Keratinocyte (primary cell): ENCODE results near the gene NR2E3. TPM values are rescaled to one million over a fixed set of nuclear protein-coding genes. Genes with fewer than 3 reads are reported as not detected.

Experiments
- DNase-seq: peaks from one replicate; pipeline ENCODE4 v3.0.0-alpha.2; 2011; ENCODE audit warnings: low read depth, missing footprints, low spot score
- FAIRE-seq: peaks from 2 replicates; lab custom pipeline; 2011; peaks lifted over from hg19 to GRCh38; lab: Jason Lieb, UNC
- H2AFZ ChIP-seq: 2 replicates; pipeline ENCODE4 v1.6.0; 2012; ENCODE audit warnings: low read length, control low read depth, inconsistent platforms; ENCODE audit not compliant: control insufficient read depth
- H3K27ac ChIP-seq: 2 replicates; pipeline ENCODE4 v1.5.1; 2011; ENCODE audit warnings: low read length; ENCODE audit not compliant: control insufficient read depth, insufficient read depth
- H3K27me3 ChIP-seq: 3 replicates; pipeline ENCODE4 v1.6.0; 2011; ENCODE audit warnings: low read length; ENCODE audit not compliant: control insufficient read depth, insufficient read depth; ENCODE audit errors: extremely low read depth
- H3K36me3 ChIP-seq, 2 experiments: 2 replicates in 1 of 2; 3 replicates in 1 of 2; pipeline ENCODE4 v1.5.1; 2011; ENCODE audit warnings: low read length in 2 of 2, mild to moderate bottlenecking in 1 of 2; ENCODE audit not compliant: control insufficient read depth in 2 of 2, insufficient read depth in 2 of 2; ENCODE audit errors: extremely low read depth in 1 of 2
- H3K4me1 ChIP-seq: 3 replicates; pipeline ENCODE4 v1.5.1; 2011; ENCODE audit warnings: low read length; ENCODE audit not compliant: control insufficient read depth, insufficient read depth; ENCODE audit errors: extremely low read depth
- H3K4me2 ChIP-seq: 3 replicates; pipeline ENCODE4 v1.6.0; 2011; ENCODE audit warnings: low read depth, low read length; ENCODE audit not compliant: control insufficient read depth, insufficient read depth; ENCODE audit errors: extremely low read depth
- H3K4me3 ChIP-seq, 3 experiments: fragments of 200-600 bp in 1 of 3; sonication (generic) in 1 of 3; 2 replicates in 2 of 3; 3 replicates in 1 of 3; pipeline ENCODE4 v1.5.1; 2011 to 2016; ENCODE audit warnings: low read length in 3 of 3, mild to moderate bottlenecking in 3 of 3, control low read depth in 2 of 3, inconsistent platforms in 1 of 3, low read depth in 1 of 3, mixed read lengths in 1 of 3, mixed run types in 1 of 3, moderate library complexity in 1 of 3; ENCODE audit not compliant: control insufficient read depth in 2 of 3, insufficient read depth in 2 of 3; ENCODE audit errors: extremely low read depth in 1 of 3
- H3K79me2 ChIP-seq: 2 replicates; pipeline ENCODE4 v1.6.0; 2012; ENCODE audit warnings: low read length; ENCODE audit not compliant: control insufficient read depth, insufficient read depth
- H3K9ac ChIP-seq: 3 replicates; pipeline ENCODE4 v1.6.0; 2011; ENCODE audit warnings: low read length; ENCODE audit not compliant: control insufficient read depth, insufficient read depth; ENCODE audit errors: extremely low read depth
- H3K9me1 ChIP-seq: 3 replicates; pipeline ENCODE4 v1.6.0; 2011; ENCODE audit warnings: low read length; ENCODE audit not compliant: control insufficient read depth, insufficient read depth; ENCODE audit errors: extremely low read depth
- H3K9me3 ChIP-seq: 2 replicates; pipeline ENCODE4 v1.5.1; 2012; ENCODE audit warnings: low read depth, low read length; ENCODE audit not compliant: control insufficient read depth
- H4K20me1 ChIP-seq: 3 replicates; pipeline ENCODE4 v1.6.0; 2011; ENCODE audit warnings: low read length; ENCODE audit not compliant: control insufficient read depth, insufficient read depth; ENCODE audit errors: extremely low read depth
- EZH2 ChIP-seq: IDR thresholded peaks from one replicate; pipeline ENCODE4 v1.6.1; 2012; ENCODE audit warnings: inconsistent platforms, mild to moderate bottlenecking, low read length, moderate library complexity
- dilution Hi-C: fragments of 300-500 bp; cut with MboI; formaldehyde crosslinking; loops from one replicate; pipeline ENCODE4 v1.7.0; 2020; ENCODE audit warnings: low sequenced_read_pairs; ENCODE audit not compliant: extremely low pct_ligation_motif_present
- polyA minus RNA-seq, 3 experiments: library from RNA; depleted of rRNA, polyadenylated mRNA; stranded (reverse); fragments of >200 nt; gene quantifications; 1 replicate in 1 of 3; 2 replicates in 1 of 3; 3 replicates in 1 of 3; pipeline ENCODE4 v1.2.3, GENCODE V29; 2011
- polyA plus RNA-seq, 5 experiments: library from polyadenylated mRNA; depleted of rRNA in 3 of 5; stranded (reverse) in 3 of 5; stranded (forward) in 1 of 5; unstranded in 1 of 5; fragments of >200 nt; gene quantifications; 1 replicate in 1 of 5; 2 replicates in 3 of 5; 3 replicates in 1 of 5; pipeline versions ENCODE4 v1.2.1 to v1.2.3, GENCODE V29; 2011 to 2012; ENCODE audit warnings: missing spikeins in 2 of 5, low read depth in 1 of 5, low replicate concordance in 1 of 5
- TF ChIP-seq, protein P1 (sequence below), 3 experiments: IDR thresholded peaks in 1 of 3; conservative IDR thresholded peaks in 1 of 3; optimal IDR thresholded peaks in 1 of 3; 2 replicates in 2 of 3; 3 replicates in 1 of 3; pipeline versions ENCODE3 to v1.5.1; 2011; ENCODE audit warnings: low read length in 3 of 3, mild to moderate bottlenecking in 3 of 3, moderate library complexity in 2 of 3, control low read depth in 1 of 3, inconsistent platforms in 1 of 3; ENCODE audit not compliant: insufficient read depth in 2 of 3; ENCODE audit errors: extremely low read depth in 1 of 3

The NR2E3 gene
- polyA plus RNA-seq (0.18 to 0.46 TPM (median 0.18 TPM) in 3 replicates), polyA minus RNA-seq (0.26 to 0.54 TPM in 2 of 3 replicates, not detected in the other)
- polyA plus RNA-seq (2011; ENCODE audit: low read depth), result not detected
- 0.04 TPM in 1 of 2 replicates, not detected in the other for polyA plus RNA-seq (2011; cell fraction: cytosol; rRNA removed)
- 1.3 and 1.9 TPM in 2 replicates for polyA plus RNA-seq (2011; cell fraction: nucleus; rRNA removed)
- 0.17 and 0.23 TPM in 2 replicates for polyA plus RNA-seq (2012; ENCODE audit: low replicate concordance)
- not detected for polyA minus RNA-seq (2011; cell fraction: cytosol; rRNA and poly(A)+ RNA removed)
- polyA minus RNA-seq (2011; cell fraction: nucleus; rRNA and poly(A)+ RNA removed), result 1.5 and 6.1 TPM in 2 replicates

DNA sequence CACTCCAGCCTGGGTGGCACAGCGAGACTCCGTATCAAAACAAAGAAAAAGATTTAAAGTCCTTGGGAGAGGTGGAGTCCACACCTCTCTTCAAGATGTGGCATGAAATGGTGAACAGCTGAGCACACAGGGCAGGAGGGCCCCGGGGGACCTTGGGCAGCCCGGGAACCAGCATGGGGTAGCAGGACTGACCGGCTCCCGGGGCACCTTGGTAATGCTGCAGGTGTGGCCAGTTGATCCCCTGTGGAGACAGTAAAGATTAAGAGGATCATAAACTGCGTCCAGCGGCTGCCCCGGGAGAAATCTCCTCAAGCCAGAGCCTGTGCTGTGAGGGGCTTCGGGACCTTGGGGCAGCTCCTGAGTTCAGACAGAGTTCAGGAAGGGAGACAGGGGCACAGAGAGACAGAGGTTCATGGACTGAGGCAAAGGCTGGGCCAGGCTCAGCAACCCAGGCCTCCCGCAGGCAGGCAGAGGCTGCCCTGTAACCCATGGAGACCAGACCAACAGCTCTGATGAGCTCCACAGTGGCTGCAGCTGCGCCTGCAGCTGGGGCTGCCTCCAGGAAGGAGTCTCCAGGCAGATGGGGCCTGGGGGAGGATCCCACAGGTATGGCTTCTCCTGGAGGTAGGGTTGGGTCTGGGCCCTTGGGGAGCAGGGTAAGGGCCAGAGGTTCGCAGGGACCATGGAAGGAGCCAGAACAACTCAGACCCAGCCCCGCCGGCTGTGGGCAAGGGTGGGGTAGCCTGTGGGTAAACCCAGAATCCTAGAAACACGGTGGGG, at the start of gene NR2E3:
Gene NR2E3 (plus strand): TSS at position 299 of the 780 bp plus-strand sequence. CDS start 190 bp downstream, at position 489.
- H2AFZ ChIP-seq, result no peak within 1 kb of the TSS
- no peaks in the 10 kb centered on the region for H3K79me2 ChIP-seq
- H4K20me1 ChIP-seq, result no peaks in the 10 kb centered on the region
- H3K4me2 ChIP-seq, result no peak within 1 kb of the TSS
- peaks cover 0 to 6% of the 10 kb centered on the region in 2 experiments for H3K36me3 ChIP-seq
- FAIRE-seq (no peak), DNase-seq (no peak)
- H3K27me3 ChIP-seq, result no peaks in the 10 kb centered on the region
- peaks cover 10% of the 10 kb centered on the region for H3K4me1 ChIP-seq
- no peak within 1 kb of the TSS for H3K9ac ChIP-seq
- dilution Hi-C loops, result no loop called here
- no peaks in the 10 kb centered on the region for H3K9me1 ChIP-seq
- TF ChIP-seq EZH2, result no peak
- no peak within 1 kb of the TSS for H3K27ac ChIP-seq
- H3K4me3 ChIP-seq, result no peak within 1 kb of the TSS
- H3K9me3 ChIP-seq, result no peaks in the 10 kb centered on the region

DNA sequence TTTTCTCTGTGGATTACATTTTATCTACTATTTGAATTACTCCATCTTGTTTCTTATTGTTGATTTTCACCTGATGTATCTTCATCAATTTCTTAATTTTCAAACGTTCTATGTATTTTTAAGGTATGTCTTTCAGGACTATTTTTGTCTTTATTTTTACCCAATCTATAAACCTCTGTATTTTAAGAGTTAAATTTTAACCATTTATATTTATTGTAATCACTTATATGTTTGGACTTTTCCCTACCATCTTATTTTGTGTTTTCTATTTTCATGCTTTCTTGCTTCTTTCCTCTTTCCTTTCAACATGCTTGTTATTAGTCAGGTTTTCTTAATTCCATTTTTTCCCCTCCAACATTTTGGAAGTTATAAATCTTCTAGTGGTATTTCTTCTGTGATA, 49.5 kb upstream of the NR2E3 start:
- dilution Hi-C loops, result no loop called here
- H3K4me2 ChIP-seq, result no peak overlapping the region

More for the DNA sequence above, 49.5 kb upstream of the NR2E3 start:
- Histone ChIP-seq H3K9me1 (no peaks in the 10 kb centered on the region), H3K9ac (no peak overlapping the region), H3K4me1 (peaks cover 6% of the 10 kb centered on the region), H3K27me3 (no peaks in the 10 kb centered on the region), H4K20me1 (no peaks in the 10 kb centered on the region), H2AFZ (no peak overlapping the region), H3K36me3 (peaks cover 9 to 28% of the 10 kb centered on the region in 2 experiments), H3K79me2 (no peaks in the 10 kb centered on the region), H3K4me3 (no peak overlapping the region), H3K9me3 (peaks cover 2% of the 10 kb centered on the region), H3K27ac (no peak overlapping the region)
- FAIRE-seq (no peak), DNase-seq (no peak)
- TF ChIP-seq EZH2, result no peak
- TF ChIP-seq, protein P1, sequence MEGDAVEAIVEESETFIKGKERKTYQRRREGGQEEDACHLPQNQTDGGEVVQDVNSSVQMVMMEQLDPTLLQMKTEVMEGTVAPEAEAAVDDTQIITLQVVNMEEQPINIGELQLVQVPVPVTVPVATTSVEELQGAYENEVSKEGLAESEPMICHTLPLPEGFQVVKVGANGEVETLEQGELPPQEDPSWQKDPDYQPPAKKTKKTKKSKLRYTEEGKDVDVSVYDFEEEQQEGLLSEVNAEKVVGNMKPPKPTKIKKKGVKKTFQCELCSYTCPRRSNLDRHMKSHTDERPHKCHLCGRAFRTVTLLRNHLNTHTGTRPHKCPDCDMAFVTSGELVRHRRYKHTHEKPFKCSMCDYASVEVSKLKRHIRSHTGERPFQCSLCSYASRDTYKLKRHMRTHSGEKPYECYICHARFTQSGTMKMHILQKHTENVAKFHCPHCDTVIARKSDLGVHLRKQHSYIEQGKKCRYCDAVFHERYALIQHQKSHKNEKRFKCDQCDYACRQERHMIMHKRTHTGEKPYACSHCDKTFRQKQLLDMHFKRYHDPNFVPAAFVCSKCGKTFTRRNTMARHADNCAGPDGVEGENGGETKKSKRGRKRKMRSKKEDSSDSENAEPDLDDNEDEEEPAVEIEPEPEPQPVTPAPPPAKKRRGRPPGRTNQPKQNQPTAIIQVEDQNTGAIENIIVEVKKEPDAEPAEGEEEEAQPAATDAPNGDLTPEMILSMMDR (optimal IDR thresholded peaks at IDR 0.05 in 1 of 3, IDR thresholded peaks at IDR 0.05 in 1 of 3, conservative IDR thresholded peaks at IDR 0.05 in 1 of 3; ENCODE audit: extremely low read depth in 1 of 3, insufficient read depth in 2 of 3, low read length in 3 of 3), result no peak
